ENCODE data around the gene C2CD4D.

The C2CD4D gene

DNA sequence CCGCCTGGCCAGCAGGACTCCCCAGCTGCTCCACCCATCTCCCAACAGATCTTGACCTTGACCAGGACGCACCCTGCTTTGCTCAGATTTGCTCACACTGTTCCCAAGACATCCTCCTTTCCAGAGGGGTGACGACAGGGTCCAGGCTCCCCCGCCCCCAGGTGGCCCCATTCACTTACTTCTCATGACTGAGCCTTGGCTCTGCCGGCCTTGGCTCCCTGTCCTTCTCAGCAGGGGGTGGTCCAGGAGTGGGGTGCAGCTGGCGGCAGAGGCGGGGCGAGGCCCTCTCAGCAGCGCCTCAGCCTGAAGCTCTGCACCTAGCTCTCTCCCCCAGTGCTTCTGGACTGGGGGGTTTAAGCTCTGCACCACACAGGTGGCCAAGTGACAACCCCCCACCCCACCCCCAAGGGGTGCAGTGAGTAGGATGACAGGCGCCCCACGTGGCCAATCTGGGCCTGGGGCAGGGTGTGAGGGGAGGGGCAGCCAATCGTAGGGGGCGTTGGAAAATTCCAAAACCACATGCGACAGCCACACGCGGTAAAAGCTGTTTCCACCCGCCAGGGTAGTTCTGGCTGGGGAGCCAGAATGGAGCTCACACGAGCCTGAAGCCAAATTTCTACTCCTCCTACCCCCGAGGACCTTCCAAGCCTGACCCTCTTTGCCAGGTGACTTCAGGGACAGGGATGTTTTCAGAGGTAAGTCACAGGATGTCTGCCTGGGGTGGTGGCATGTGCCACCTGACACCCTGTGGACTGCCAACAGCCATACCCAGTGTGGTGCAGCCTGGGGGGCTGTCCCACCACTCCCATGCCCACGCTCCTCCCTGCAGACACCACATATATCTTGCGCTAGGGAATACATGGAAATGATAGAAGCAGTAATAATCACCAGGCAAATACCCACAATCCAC lies 13.6 kb downstream of the C2CD4D start:
- no peak for DNase-seq (ENCODE audit: low spot score)

DNA sequence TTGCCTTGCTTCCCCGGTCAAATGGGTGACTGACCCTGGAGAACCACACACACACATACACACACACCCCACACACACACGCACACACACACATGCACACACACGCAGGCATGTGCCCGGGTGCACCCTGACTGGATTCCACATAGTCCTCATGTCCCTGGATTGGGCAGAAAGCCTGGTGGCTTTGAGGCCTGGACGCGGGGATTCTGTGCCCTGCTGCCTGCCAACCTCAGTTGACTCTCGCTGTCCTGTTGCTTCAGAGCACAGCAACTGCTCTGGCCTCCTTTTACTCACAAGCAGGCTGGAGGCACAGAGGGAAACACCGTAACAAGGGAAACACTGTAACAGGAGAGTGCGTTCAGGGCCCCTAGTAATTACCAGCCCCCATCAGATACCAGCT lies 14.4 kb downstream of the C2CD4D start:
- DNase-seq (ENCODE audit: low spot score): no peak
- TF ChIP-seq, protein P1, sequence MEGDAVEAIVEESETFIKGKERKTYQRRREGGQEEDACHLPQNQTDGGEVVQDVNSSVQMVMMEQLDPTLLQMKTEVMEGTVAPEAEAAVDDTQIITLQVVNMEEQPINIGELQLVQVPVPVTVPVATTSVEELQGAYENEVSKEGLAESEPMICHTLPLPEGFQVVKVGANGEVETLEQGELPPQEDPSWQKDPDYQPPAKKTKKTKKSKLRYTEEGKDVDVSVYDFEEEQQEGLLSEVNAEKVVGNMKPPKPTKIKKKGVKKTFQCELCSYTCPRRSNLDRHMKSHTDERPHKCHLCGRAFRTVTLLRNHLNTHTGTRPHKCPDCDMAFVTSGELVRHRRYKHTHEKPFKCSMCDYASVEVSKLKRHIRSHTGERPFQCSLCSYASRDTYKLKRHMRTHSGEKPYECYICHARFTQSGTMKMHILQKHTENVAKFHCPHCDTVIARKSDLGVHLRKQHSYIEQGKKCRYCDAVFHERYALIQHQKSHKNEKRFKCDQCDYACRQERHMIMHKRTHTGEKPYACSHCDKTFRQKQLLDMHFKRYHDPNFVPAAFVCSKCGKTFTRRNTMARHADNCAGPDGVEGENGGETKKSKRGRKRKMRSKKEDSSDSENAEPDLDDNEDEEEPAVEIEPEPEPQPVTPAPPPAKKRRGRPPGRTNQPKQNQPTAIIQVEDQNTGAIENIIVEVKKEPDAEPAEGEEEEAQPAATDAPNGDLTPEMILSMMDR (IDR thresholded peaks at IDR 0.05): no peak
- Histone ChIP-seq H3K27ac (no peak overlapping the region), H3K4me3 (no peak overlapping the region)

More for the DNA sequence above, 13.6 kb downstream of the C2CD4D start:
- TF ChIP-seq, protein P1 (IDR thresholded peaks at IDR 0.05): no peak
- no peak overlapping the region for H3K27ac ChIP-seq
- no peak overlapping the region for H3K4me3 ChIP-seq

- H3K4me3 ChIP-seq: no peak overlapping the region
- no peak for DNase-seq (ENCODE audit: low spot score)
- TF ChIP-seq, protein P1 (IDR thresholded peaks at IDR 0.05): no peak
- no peak overlapping the region for H3K27ac ChIP-seq
Observed at GRCh38 chr1:151823175-151823574, 16.4 kb downstream of the C2CD4D start.

- H3K27ac ChIP-seq: no peak overlapping the region
- no peak overlapping the region for H3K4me3 ChIP-seq
- TF ChIP-seq, protein P1 (IDR thresholded peaks at IDR 0.05): no peak
- no peak for DNase-seq (ENCODE audit: low spot score)
Observed at GRCh38 chr1:151822404-151822803, 17.2 kb downstream of the C2CD4D start.

DNA sequence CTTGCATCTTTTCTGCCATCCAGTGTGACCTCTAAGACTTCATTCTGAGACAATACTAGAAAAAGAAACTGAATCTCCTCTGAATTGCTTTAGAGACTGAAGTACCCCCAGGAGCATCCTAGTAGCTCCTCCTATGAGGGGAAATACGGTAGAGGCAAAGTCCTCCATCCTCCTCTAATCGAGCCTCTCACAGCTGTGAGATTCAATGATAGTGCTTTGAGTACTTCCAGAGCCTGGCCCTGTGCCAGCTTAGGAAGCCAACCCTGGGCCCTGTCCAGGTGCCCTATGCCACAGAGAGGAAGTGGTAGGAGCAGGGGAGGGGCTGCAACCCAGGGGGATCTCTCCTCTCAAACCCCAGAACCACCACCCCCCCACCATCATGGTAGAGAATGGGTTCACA lies 18.7 kb downstream of the C2CD4D start:
- TF ChIP-seq, protein P1 (IDR thresholded peaks at IDR 0.05): no peak
- H3K4me3 ChIP-seq: no peak overlapping the region
- no peak for DNase-seq (ENCODE audit: low spot score)
- H3K27ac ChIP-seq: no peak overlapping the region

- TF ChIP-seq, protein P1 (IDR thresholded peaks at IDR 0.05): no peak
- DNase-seq (ENCODE audit: low spot score): no peak
- no peak overlapping the region for H3K4me3 ChIP-seq
- H3K27ac ChIP-seq: no peak overlapping the region
Observed at GRCh38 chr1:151819976-151820623, 19.5 kb downstream of the C2CD4D start.

All from coronary artery (tissue), 2 donors.